ENCODE data around the gene CYB5B. TPM values are rescaled to one million over a fixed set of nuclear protein-coding genes. Genes with fewer than 3 reads are reported as not detected.

The CYB5B gene
- total and polyA plus RNA-seq, 4 donors: 38.7 to 86.3 (median 45.8) TPM

GRCh38 chr16:69381231-69381630, 43.2 kb upstream of the CYB5B start:
- Histone ChIP-seq H3K4me3 (ENCODE audit: low read depth in 1 of 3, low read length in 3 of 3) (no peak overlapping the region), H3K36me3 (ENCODE audit: control insufficient read depth in 4 of 4, insufficient read depth in 3 of 4, low read depth in 1 of 4, low read length in 3 of 4) (peaks cover 5 to 44% (median 36%) of the 10 kb centered on the region in 4 donors), H3K4me1 (ENCODE audit: control insufficient read depth in 4 of 4, insufficient read depth in 4 of 4, low read length in 3 of 4) (peaks cover 0 to 10% (median 3%) of the 10 kb centered on the region in 4 donors), H3K27me3 (ENCODE audit: control insufficient read depth in 4 of 4, insufficient read depth in 4 of 4, low read length in 3 of 4) (no peaks in the 10 kb centered on the region), H3K9ac (ENCODE audit: low read depth in 1 of 2, low read length in 2 of 2) (no peak overlapping the region), H3K9me3 (ENCODE audit: control insufficient read depth in 4 of 4, low read length in 3 of 4) (no peaks in the 10 kb centered on the region), H3K27ac (ENCODE audit: low read depth in 1 of 2, low read length in 2 of 2) (no peak overlapping the region)
- no peak for DNase-seq (ENCODE audit: low spot score)
- WGBS: 65% methylated on average over 2 of the region's 2 CpGs
- TF ChIP-seq GABPA (IDR thresholded peaks at IDR 0.05 in 1 of 2, conservative IDR thresholded peaks at IDR 0.05 in 1 of 2) (no peak), FOXA2 (IDR thresholded peaks at IDR 0.05) (no peak), MAX (IDR thresholded peaks at IDR 0.05) (no peak), SP1 (IDR thresholded peaks at IDR 0.05) (no peak), ATF3 (IDR thresholded peaks at IDR 0.05) (no peak), FOXA1 (IDR thresholded peaks at IDR 0.05) (no peak), RXRA (IDR thresholded peaks at IDR 0.05) (no peak), HNF4A (conservative IDR thresholded peaks at IDR 0.05) (no peak), REST (IDR thresholded peaks at IDR 0.05) (no peak), NR2F2 (IDR thresholded peaks at IDR 0.05) (no peak), RAD21 (IDR thresholded peaks at IDR 0.05) (no peak), YY1 (IDR thresholded peaks at IDR 0.05) (no peak), TAF1 (conservative IDR thresholded peaks at IDR 0.05) (no peak), EGR1 (IDR thresholded peaks at IDR 0.05; ENCODE audit: low read depth in 2 of 2) (no peak), JUND (IDR thresholded peaks at IDR 0.05) (no peak), CTCF (IDR thresholded peaks at IDR 0.05; ENCODE audit: low read depth, low read length, missing input control) (no peak), ZBTB33 (IDR thresholded peaks at IDR 0.05) (no peak), HNF4G (IDR thresholded peaks at IDR 0.05) (no peak)

Measured in liver (tissue), 9 donors.